ENCODE results near the gene TRA2A.

TRA2A gene

GRCh38 chr7:23470330-23471105 lies 61.3 kb downstream of the TRA2A start, which contains the start of gene IGF2BP3:
Gene IGF2BP3 (minus strand): TSS chr7:23470491. CDS start chr7:23470110, 381 bp downstream.
- peak; percentile 85 for DNase-seq (ENCODE audit: low read depth)

GRCh38 chr7:23469961-23470250 lies 61.9 kb downstream of the TRA2A start:
- no peak for DNase-seq (ENCODE audit: low read depth)

GRCh38 chr7:23469150-23469960 lies 62.4 kb downstream of the TRA2A start:
- DNase-seq (ENCODE audit: low read depth) = no peak

GRCh38 chr7:23468526-23469149 lies 63.1 kb downstream of the TRA2A start:
- DNase-seq (ENCODE audit: low read depth) = no peak

- DNase-seq (ENCODE audit: low read depth) = no peak
These were observed 63.8 kb downstream of the TRA2A start for GRCh38 chr7:23467806-23468525.

- no peak for DNase-seq (ENCODE audit: low read depth)
These were observed 64.4 kb downstream of the TRA2A start for GRCh38 chr7:23467291-23467805.

- DNase-seq (ENCODE audit: low read depth) = no peak
These were observed 68.9 kb downstream of the TRA2A start for GRCh38 chr7:23462846-23463245.

- no peak for DNase-seq (ENCODE audit: low read depth)
These were observed 73.7 kb downstream of the TRA2A start for GRCh38 chr7:23458044-23458443.

GRCh38 chr7:23456093-23456492 lies 75.7 kb downstream of the TRA2A start:
- no peak for DNase-seq (ENCODE audit: low read depth)

GRCh38 chr7:23454881-23455526 lies 76.8 kb downstream of the TRA2A start:
- DNase-seq (ENCODE audit: low read depth) = no peak
